Neural cell (in vitro differentiated cells): ENCODE measurements around the gene MEIS3.

ENCODE experiments used
- MXI1 ChIP-seq: fragments of 450-650 bp; conservative IDR thresholded peaks from 2 replicates; pipeline ENCODE4 v1.6.1; 2014; ENCODE audit warnings: antibody characterized with exemption, mild to moderate bottlenecking; ENCODE audit not compliant: poor library complexity, severe bottlenecking
- POLR2AphosphoS5 ChIP-seq: IDR thresholded peaks from 2 replicates; pipeline ENCODE4 v1.6.1; 2012
- RAD21 ChIP-seq: fragments of 450-650 bp; conservative IDR thresholded peaks from 2 replicates; pipeline ENCODE4 v1.6.1; 2014; ENCODE audit warnings: antibody characterized with exemption, mild to moderate bottlenecking, moderate library complexity
- SMC3 ChIP-seq: fragments of 450-650 bp; conservative IDR thresholded peaks from 2 replicates; pipeline ENCODE4 v1.6.1; 2014; ENCODE audit warnings: antibody characterized with exemption, mild to moderate bottlenecking, moderate library complexity; ENCODE audit not compliant: poor library complexity
- TF ChIP-seq, protein P1 (sequence below): fragments of 450-650 bp; IDR thresholded peaks from 2 replicates; pipeline ENCODE4 v1.5.1; 2014; ENCODE audit warnings: antibody characterized with exemption, mild to moderate bottlenecking, moderate library complexity; ENCODE audit not compliant: poor library complexity, severe bottlenecking

DNA sequence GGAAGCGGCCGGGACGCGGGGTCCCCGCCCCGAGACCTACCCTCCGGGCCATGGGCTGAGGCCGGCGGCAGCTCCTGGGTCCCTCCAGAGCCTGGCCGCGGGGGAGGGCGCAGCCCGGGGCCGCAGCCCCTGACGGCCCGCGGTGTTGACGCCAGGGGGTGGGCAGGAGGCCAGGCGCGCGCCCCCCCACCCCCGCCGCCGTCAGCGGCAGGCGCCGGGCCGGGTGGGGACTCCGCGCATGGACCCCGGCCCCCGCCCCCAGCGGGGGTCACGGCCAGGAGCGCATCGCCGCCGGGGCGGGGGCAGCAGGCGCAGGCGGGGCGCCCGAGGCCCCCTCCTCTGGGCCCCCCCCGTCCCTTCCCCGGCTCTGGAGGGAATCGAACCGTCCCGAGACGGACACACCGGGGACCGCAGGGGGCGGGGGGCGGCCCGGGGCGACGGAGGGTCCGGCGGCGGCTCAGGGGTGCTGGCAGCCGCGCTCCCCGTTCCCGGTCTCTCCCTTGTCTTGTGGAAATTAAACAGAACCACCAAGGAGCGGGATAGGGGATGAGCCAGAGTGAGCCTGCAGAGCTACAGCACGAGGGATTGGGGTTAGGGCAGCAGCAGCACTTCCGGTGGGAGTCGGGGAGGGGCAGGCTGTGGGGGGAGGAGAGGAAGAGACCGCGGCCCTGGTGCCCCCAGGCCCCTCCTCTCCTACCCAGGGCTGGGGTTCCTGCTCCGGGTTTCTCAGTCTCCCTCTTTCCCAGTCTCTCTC lies at the start of gene MEIS3:
- no peak for TF ChIP-seq POLR2AphosphoS5
- TF ChIP-seq, protein P1, sequence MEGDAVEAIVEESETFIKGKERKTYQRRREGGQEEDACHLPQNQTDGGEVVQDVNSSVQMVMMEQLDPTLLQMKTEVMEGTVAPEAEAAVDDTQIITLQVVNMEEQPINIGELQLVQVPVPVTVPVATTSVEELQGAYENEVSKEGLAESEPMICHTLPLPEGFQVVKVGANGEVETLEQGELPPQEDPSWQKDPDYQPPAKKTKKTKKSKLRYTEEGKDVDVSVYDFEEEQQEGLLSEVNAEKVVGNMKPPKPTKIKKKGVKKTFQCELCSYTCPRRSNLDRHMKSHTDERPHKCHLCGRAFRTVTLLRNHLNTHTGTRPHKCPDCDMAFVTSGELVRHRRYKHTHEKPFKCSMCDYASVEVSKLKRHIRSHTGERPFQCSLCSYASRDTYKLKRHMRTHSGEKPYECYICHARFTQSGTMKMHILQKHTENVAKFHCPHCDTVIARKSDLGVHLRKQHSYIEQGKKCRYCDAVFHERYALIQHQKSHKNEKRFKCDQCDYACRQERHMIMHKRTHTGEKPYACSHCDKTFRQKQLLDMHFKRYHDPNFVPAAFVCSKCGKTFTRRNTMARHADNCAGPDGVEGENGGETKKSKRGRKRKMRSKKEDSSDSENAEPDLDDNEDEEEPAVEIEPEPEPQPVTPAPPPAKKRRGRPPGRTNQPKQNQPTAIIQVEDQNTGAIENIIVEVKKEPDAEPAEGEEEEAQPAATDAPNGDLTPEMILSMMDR: no peak
- no peak for TF ChIP-seq SMC3
- TF ChIP-seq RAD21: no peak
- TF ChIP-seq MXI1: no peak
